Calu3 (cell line): ENCODE data around the gene TREX2. TPM values are rescaled to one million over a fixed set of nuclear protein-coding genes. Genes with fewer than 3 reads are reported as not detected.

Source experiments
- Bru-seq: library from RNA; stranded (reverse); fragments of 400-500 nt; gene quantifications from one replicate; lab custom pipeline; 2021; lab: Mats Ljungman, UMichigan
- BruChase-seq, 2 experiments: library from RNA; stranded (reverse); fragments of 400-500 nt; gene quantifications; one replicate each; lab custom pipeline; 2021; lab: Mats Ljungman, UMichigan
- BruUV-seq: library from RNA; stranded (reverse); fragments of 400-500 nt; replicated peaks from 2 replicates; lab custom pipeline; 2021; lab: Mats Ljungman, UMichigan
- CTCF ChIA-PET: fragments of 300-600 bp; sonication (Branson Sonifier 250); formaldehyde crosslinking; loops from one replicate; lab custom pipeline; 2022; ENCODE audit warnings: antibody characterized with exemption; lab: Charles Lee
- DNase-seq: peaks from one replicate; pipeline ENCODE4 v3.0.0; 2022
- H3K27ac Mint-ChIP-seq: one replicate; pipeline ENCODE4 v1.8.0; 2022; ENCODE audit warnings: mixed read lengths; ENCODE audit not compliant: unreplicated experiment
- H3K27me3 Mint-ChIP-seq: one replicate; pipeline ENCODE4 v1.8.0; 2022; ENCODE audit warnings: mixed read lengths; ENCODE audit not compliant: unreplicated experiment
- H3K36me3 Mint-ChIP-seq: one replicate; pipeline ENCODE4 v1.8.0; 2022; ENCODE audit warnings: mild to moderate bottlenecking, moderate library complexity, mixed read lengths; ENCODE audit not compliant: insufficient read depth, unreplicated experiment
- H3K4me1 Mint-ChIP-seq: one replicate; pipeline ENCODE4 v1.8.0; 2022; ENCODE audit warnings: mild to moderate bottlenecking, low read depth, mixed read lengths; ENCODE audit not compliant: unreplicated experiment
- H3K4me3 Mint-ChIP-seq: one replicate; pipeline ENCODE4 v1.8.0; 2022; ENCODE audit warnings: mild to moderate bottlenecking, low read depth, moderate library complexity, mixed read lengths; ENCODE audit not compliant: unreplicated experiment
- H3K9me3 Mint-ChIP-seq: one replicate; pipeline ENCODE4 v1.8.0; 2022; ENCODE audit warnings: low read depth, mixed read lengths; ENCODE audit not compliant: unreplicated experiment
- intact Hi-C: fragments of 100-400 bp; cut with micrococcal nuclease; formaldehyde crosslinking; loops from one replicate; pipeline ENCODE4 v1.10.0; 2022; ENCODE audit not compliant: unreplicated experiment
- long read RNA-seq: library from polyadenylated mRNA; stranded (forward); transcript quantifications from one replicate; pipeline ENCODE4 v2.0.0, GENCODE V29; 2022
- total RNA-seq: library from RNA; stranded (reverse); gene quantifications from 2 replicates; pipeline ENCODE4 v1.2.3, GENCODE V29; 2022
- TF ChIP-seq, protein P1 (sequence below): fragments of 200-600 bp; IDR thresholded peaks from one replicate; pipeline ENCODE4 v1.8.0; 2022; ENCODE audit warnings: antibody characterized with exemption; ENCODE audit not compliant: unreplicated experiment

The TREX2 gene, protein sequence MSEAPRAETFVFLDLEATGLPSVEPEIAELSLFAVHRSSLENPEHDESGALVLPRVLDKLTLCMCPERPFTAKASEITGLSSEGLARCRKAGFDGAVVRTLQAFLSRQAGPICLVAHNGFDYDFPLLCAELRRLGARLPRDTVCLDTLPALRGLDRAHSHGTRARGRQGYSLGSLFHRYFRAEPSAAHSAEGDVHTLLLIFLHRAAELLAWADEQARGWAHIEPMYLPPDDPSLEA
- total RNA-seq (2.0 and 2.2 TPM in 2 replicates), Bru-seq, nascent RNA (percentile 42 among the genes with signal in this experiment), BruChase-seq, experiment 1, labeled RNA remaining after a 6-hour chase (percentile 53 among the genes with signal in this experiment), BruChase-seq, experiment 2, labeled RNA remaining after a 2-hour chase (percentile 48 among the genes with signal in this experiment)
- long read RNA-seq, partial matches to known transcripts, result 11 of 15 reads
- long read RNA-seq, other reads (novel, unspliced or antisense), result 4 of 15 reads

DNA sequence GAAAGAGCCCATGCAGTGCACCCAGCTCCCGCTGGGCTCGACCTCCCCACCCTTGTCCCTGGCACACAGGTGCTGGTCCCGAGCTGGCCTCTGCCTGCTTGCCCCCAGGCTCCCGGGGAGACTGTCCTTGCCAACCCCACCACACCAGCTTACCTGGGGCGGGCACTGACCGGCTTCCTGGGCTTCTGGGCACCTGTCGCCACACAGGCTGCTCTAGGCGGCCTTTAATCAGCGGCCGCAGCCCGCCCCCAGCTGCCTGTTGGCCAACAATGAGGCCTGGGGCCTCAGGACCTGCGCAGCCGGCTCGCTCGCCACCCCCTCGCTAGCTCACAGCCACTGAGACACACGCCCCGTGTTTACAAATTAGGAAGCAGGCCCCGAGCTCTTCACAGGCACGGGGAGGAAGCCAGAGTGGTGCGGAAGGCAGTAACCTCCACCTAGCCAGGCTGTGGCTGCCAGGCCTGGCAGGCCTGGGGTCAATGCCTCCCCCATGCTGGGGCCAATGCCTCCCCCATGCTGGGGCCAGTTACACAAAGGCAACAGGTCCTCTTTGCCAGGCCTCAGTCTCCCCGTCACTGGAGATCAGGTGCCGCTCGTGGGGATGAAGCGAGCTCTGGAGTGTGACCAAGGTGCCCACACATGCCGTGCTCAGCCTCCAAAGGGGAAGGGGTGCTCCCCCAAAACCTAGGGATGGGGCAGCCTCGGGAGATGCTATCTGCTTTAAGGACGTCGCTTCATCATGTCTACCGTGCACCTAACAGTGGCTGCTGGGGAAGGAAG lies at the start of gene TREX2:
Gene TREX2 (minus strand): TSS at position 201 of the 780 bp plus-strand sequence. CDS start 626 bp downstream, outside the sequence.
- DNase-seq, result no peak
- Mint-ChIP-seq H3K27me3 (no peaks in the 10 kb centered on the region), H3K4me3 (no peak within 1 kb of the TSS), H3K4me1 (no peaks in the 10 kb centered on the region), H3K9me3 (no peaks in the 10 kb centered on the region), H3K27ac (no peak within 1 kb of the TSS), H3K36me3 (peaks cover 17% of the 10 kb centered on the region)
- CTCF ChIA-PET, result no interaction called here
- intact Hi-C loops, result no loop called here
- BruUV-seq, result no TSS peak
- TF ChIP-seq, protein P1, sequence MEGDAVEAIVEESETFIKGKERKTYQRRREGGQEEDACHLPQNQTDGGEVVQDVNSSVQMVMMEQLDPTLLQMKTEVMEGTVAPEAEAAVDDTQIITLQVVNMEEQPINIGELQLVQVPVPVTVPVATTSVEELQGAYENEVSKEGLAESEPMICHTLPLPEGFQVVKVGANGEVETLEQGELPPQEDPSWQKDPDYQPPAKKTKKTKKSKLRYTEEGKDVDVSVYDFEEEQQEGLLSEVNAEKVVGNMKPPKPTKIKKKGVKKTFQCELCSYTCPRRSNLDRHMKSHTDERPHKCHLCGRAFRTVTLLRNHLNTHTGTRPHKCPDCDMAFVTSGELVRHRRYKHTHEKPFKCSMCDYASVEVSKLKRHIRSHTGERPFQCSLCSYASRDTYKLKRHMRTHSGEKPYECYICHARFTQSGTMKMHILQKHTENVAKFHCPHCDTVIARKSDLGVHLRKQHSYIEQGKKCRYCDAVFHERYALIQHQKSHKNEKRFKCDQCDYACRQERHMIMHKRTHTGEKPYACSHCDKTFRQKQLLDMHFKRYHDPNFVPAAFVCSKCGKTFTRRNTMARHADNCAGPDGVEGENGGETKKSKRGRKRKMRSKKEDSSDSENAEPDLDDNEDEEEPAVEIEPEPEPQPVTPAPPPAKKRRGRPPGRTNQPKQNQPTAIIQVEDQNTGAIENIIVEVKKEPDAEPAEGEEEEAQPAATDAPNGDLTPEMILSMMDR, result no peak

DNA sequence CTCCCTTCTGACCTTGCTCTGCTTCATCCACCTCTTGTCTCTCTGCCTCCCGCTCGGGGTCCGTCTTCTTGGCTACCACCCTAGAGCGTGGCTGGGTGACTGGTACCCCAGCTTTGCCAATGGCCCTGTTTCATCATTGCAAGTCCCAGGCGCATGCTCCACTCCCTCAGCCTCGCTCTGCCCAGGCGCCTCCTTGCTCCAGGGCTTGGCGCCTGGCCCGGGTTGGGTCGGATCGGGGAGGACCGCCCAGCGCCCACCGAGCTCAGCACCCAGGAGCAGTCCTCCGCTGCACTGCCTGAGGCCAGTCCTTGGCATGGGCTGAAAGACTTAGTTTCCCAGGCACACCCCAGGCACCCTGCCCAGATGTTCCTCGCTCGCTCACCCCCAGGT lies 49.5 kb upstream of the TREX2 start:
- Mint-ChIP-seq H3K27ac (no peak overlapping the region), H3K9me3 (no peaks in the 10 kb centered on the region), H3K4me1 (no peaks in the 10 kb centered on the region), H3K4me3 (peak overlapping the region; percentile 43), H3K36me3 (no peaks in the 10 kb centered on the region), H3K27me3 (peaks cover 36% of the 10 kb centered on the region)
- TF ChIP-seq, protein P1, result no peak
- no TSS peak for BruUV-seq
- no peak for DNase-seq
- intact Hi-C loops, result no loop called here
- CTCF ChIA-PET, result interaction anchor here (0.6 kb wide), 1 partner anchor 12 kb away, joined by 5 read pairs; no protein-coding TSS in a partner anchor

DNA sequence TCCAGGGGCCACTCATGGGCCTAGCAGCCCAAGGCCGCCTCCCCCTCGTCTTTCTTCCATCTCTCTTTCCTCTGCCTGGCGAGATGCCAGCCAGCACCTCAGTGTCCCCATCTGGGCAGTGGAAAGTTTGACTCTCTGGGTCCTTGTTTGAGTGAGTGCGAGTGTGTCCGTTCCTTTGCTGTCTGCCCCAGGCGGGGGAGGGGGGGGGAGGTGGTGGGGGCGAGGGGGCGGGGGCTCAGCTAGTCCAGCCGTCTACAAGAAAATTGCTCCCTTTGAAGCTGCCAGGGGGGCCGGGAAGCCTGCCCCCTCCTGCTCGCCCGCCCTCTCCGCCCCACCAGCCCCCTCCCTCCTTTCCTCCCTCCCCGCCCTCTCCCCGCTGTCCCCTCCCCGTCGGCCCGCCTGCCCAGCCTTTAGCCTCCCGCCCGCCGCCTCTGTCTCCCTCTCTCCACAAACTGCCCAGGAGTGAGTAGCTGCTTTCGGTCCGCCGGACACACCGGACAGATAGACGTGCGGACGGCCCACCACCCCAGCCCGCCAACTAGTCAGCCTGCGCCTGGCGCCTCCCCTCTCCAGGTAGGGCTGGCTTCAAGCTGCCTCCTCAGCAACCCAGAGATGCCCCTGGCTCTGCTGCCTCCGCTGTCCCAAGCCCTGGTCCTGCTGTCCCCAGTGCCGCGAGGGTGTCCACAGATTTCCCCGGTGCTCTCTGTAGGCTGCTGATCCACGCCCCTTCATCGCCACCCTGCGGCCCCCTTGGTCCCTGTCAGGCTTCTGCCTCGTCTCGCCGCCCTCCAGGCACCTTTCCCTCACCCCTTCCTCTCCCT lies 48.9 kb upstream of the TREX2 start, which contains the start of gene BGN:
Gene BGN (plus strand): TSS at position 440 of the 821 bp plus-strand sequence. CDS start 9,652 bp downstream, outside the sequence.
- TF ChIP-seq, protein P1, result no peak
- DNase-seq, result peak; percentile 18
- Mint-ChIP-seq H3K4me3 (peak within 1 kb of the TSS; percentile 43), H3K4me1 (no peaks in the 10 kb centered on the region), H3K9me3 (no peaks in the 10 kb centered on the region), H3K27me3 (peaks cover 32% of the 10 kb centered on the region), H3K36me3 (no peaks in the 10 kb centered on the region), H3K27ac (no peak within 1 kb of the TSS)
- CTCF ChIA-PET, result interaction anchor here (0.6 kb wide), 1 partner anchor 11 kb away, joined by 5 read pairs; no protein-coding TSS in a partner anchor
- intact Hi-C loops, result no loop called here
- BruUV-seq, result no TSS peak

DNA sequence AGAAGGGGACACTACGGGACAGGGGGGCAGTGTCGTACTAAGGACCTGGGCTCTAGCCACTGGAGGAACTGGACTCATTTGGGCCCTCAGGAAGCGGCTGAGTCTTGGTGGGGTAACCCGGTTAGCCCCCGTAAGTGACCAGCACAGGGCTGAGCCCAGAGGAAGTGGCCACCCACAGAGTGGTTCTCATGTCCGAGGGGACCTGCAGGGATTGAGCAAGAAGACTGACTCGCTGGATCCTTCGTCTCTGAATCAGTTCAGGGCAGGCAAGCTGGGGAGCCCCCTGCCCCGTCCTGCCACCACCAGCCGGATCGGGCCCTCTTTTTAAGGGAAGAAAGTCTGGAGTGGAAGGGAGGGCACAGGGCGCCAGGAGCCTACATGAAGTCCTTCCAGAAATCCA lies 48.2 kb upstream of the TREX2 start:
- no peak for DNase-seq
- intact Hi-C loops, result no loop called here
- Mint-ChIP-seq H3K9me3 (no peaks in the 10 kb centered on the region), H3K27me3 (peaks cover 32% of the 10 kb centered on the region), H3K4me1 (no peaks in the 10 kb centered on the region), H3K27ac (no peak overlapping the region), H3K4me3 (no peak overlapping the region), H3K36me3 (no peaks in the 10 kb centered on the region)
- no TSS peak for BruUV-seq
- CTCF ChIA-PET, result interaction anchor here (0.7 kb wide), 1 partner anchor 23 kb away, joined by 3 read pairs; no protein-coding TSS in a partner anchor
- TF ChIP-seq, protein P1, result no peak
